CD4-positive, alpha-beta T cell treated with Interleukin-4 for 4 hours (primary cell): ENCODE data around the gene COL26A1.

Experiments
- DNase-seq: peaks from one replicate; pipeline ENCODE4 v3.0.0-alpha.2; 2020

COL26A1 gene

GRCh38 chr7:101373812-101374614 is 11.3 kb downstream of the COL26A1 start:
- DNase-seq = no peak

DNA sequence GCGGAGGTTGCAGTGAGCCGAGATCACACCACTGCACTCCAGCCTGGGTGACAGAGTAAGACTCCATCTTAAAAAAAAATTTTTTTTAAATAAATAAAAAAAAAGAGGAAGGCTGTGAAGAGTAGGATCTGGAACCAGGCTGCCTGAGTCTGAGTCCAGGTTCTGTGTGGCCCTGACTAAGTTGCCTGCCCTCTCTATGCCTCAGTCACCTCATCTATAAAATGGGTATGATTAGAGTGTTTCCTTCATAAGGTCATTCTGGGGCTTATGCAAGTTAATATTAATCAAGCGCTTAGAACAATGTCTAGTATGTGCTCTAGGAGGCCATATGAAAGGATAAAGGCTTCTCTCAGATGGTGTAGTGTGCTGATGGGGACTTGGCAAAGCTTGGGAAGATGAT is 12.3 kb downstream of the COL26A1 start:
- DNase-seq = no peak

GRCh38 chr7:101376601-101377000 is 13.9 kb downstream of the COL26A1 start:
- DNase-seq = no peak

DNA sequence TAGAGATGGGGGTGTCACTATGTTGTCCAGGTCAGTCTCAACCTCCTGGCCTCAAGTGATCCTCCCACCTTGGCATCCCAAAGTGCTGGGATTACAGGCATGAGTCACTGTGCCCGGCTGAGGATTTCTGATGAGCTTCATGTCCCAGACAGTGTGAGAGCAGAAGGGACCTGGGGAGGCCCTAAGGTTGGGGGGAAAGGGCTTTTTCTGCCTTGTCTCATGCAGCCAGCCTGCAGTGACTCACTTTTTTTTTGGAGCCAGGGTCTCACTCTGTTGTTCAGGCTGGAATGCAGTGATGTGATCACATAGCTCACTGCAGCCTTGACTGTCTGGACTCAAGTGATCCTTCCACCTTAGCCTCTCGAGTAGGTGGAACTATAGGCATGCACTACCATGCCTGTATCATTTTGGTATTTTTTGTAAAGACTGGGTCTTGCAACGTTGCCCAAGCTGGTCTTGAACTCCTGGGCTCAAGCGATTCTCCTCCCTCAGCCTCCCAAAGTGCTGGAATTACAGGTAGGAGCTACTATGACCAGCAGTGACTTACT is 14.6 kb downstream of the COL26A1 start:
- DNase-seq = no peak

DNA sequence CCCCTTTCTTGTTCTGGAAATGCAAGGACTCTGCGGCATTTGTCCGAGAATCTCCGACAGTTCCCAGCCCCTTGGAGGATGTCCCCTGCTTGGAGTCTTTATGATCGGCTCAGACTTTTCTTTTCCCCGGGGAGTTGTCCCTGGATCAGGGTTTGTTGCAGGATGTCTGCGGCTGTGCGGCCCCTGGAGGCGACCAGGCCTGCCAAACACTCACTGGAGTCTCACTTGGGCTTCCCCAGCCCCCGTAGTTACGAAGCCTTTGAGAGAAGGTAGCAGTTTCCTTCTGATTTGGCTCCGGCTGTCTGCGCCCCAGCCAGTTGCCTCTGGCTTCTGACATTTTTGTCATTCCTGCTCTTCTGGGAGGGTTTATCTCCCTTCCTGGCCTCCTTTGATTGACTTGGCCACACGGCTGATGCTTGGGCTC is 16.1 kb downstream of the COL26A1 start:
- no peak for DNase-seq

DNA sequence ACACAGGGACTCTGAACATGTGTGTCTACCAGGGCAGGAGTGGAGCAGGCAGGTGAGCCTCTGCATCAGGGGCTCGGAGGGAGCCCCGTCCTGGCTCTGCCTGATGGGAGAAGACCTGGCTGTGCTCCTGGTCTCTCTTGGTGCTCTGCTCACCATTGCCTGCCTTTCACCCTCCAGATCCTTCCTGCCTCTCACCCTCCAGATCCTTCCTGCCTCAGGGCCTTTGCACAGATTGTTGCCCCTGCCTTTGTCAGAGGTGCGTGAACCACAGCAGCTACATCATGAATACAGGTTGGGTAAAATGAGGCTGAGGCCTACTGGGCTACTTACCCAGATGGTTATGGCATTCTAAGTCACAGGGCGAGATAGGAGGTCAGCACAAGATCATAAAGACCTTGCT is 16.6 kb downstream of the COL26A1 start:
- DNase-seq = no peak

GRCh38 chr7:101381549-101382111 is 19.0 kb downstream of the COL26A1 start:
- no peak for DNase-seq

GRCh38 chr7:101382937-101383336 is 20.3 kb downstream of the COL26A1 start:
- no peak for DNase-seq

DNA sequence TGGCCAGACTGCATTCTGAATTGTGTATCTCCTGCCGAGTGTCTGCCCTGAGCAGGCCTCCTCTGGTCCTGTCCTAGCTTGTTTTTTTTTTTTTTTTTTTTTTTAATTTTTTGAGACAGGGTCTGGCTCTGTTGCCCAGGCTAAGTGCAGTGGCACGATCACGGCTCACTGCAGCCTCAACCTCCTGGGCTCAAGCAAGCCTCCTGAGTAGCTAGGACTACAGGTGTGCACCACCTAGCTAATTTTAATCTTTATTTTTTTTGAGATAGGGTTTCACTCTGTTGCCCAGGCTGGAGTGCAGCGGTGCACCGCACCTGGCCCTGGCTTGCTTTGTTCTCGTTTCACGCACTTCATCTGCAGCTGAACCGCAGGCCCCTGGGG is 23.5 kb downstream of the COL26A1 start:
- no peak for DNase-seq

GRCh38 chr7:101386558-101387231 is 24.0 kb downstream of the COL26A1 start:
- DNase-seq = no peak

GRCh38 chr7:101390901-101391301 is 28.2 kb downstream of the COL26A1 start:
- DNase-seq = no peak

GRCh38 chr7:101391991-101392390 is 29.3 kb downstream of the COL26A1 start:
- no peak for DNase-seq

GRCh38 chr7:101393865-101394264 is 31.2 kb downstream of the COL26A1 start:
- DNase-seq = no peak

GRCh38 chr7:101395376-101395775 is 32.7 kb downstream of the COL26A1 start:
- DNase-seq = no peak

- DNase-seq = no peak
Measured at GRCh38 chr7:101397243-101397642, 34.6 kb downstream of the COL26A1 start.

- DNase-seq = no peak
Measured at GRCh38 chr7:101397770-101398324, 35.2 kb downstream of the COL26A1 start.

GRCh38 chr7:101398396-101399289 is 36.0 kb downstream of the COL26A1 start:
- no peak for DNase-seq

GRCh38 chr7:101399759-101400158 is 37.1 kb downstream of the COL26A1 start:
- DNase-seq = no peak

GRCh38 chr7:101400751-101401150 is 38.1 kb downstream of the COL26A1 start:
- no peak for DNase-seq

DNA sequence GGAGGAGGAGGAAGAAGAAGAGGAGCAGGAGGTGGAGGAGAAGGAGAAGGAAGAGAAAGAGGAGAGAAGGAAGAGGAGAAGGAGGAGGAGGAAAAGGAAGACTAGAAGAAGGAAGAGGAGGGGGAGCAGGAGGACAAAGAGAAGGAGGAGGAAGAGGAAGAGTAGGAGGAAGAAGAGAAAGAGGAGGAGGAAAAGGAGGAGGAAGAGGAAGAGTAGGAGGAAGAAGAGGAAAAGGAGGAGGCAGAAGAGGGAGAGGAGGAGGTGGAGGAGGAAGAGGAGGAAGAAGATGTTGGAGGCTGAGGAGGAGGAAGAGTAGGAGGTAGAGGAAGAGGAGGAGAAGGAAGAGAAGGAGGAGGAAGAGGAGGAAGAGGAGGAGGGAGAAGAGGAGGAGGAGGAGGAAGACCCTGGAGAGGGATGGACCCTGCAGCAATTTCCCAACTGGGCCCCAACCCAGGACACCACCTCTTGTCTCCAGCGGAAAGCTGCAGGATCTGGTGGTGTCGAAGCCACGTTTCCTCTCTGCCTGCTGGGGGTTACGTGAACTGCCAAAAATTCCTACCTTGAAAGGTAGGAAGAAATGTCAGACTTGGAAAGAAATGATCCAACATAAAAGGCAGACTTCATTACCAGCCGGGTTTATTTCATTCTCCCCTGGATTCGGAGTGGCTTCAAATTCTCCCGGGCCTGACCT is 38.9 kb downstream of the COL26A1 start:
- no peak for DNase-seq

GRCh38 chr7:101402081-101402779 is 39.6 kb downstream of the COL26A1 start:
- no peak for DNase-seq
